SU-DHL-6 (cell line): Measurements from ENCODE around the gene WFDC11.
"Not testable (repeated sequence)": the region's sequence is repeated elsewhere in the genome, so short reads cannot be mapped to it uniquely, and the experiment has no call there.

Experiments used
- H2AFZ ChIP-seq: fragments of 200-600 bp; sonication (generic); 2 replicates; pipeline ENCODE4 v1.6.1; 2014; ENCODE audit warnings: low read depth, mild to moderate bottlenecking, moderate library complexity, mixed read lengths, antibody characterized with exemption, low read length; ENCODE audit not compliant: severe bottlenecking
- H3F3A ChIP-seq: fragments of 200-600 bp; shearing (Covaris generic); 2 replicates; pipeline ENCODE4 v1.6.0; 2016; ENCODE audit warnings: antibody characterized with exemption, mild to moderate bottlenecking; ENCODE audit not compliant: insufficient read depth
- H3K27ac ChIP-seq: fragments of 200-600 bp; sonication (generic); 2 replicates; pipeline ENCODE4 v1.5.1; 2016; ENCODE audit warnings: low read depth, mild to moderate bottlenecking, low read length, moderate library complexity, mixed read lengths
- H3K27me3 ChIP-seq: fragments of 200-600 bp; sonication (generic), shearing (Covaris generic); 2 replicates; pipeline ENCODE4 v1.6.0; 2014; ENCODE audit warnings: mild to moderate bottlenecking, low read length
- H3K36me3 ChIP-seq: fragments of 200-600 bp; sonication (generic); 2 replicates; pipeline ENCODE4 v1.6.1; 2014; ENCODE audit warnings: mild to moderate bottlenecking, low read length, mixed read lengths
- H3K4me2 ChIP-seq: fragments of 300-600, 200-600 bp; shearing (Covaris generic), sonication (generic); 2 replicates; pipeline ENCODE4 v1.6.0; 2014; ENCODE audit warnings: low read length, low read depth, mild to moderate bottlenecking; ENCODE audit not compliant: poor library complexity, severe bottlenecking
- H3K4me3 ChIP-seq: fragments of 200-600 bp; sonication (generic); 2 replicates; pipeline ENCODE4 v1.5.1; 2014; ENCODE audit warnings: antibody characterized with exemption, low read length, mild to moderate bottlenecking, mixed read lengths; ENCODE audit not compliant: insufficient read depth, poor library complexity, severe bottlenecking
- H3K79me2 ChIP-seq: fragments of 200-600 bp; sonication (generic); 2 replicates; pipeline ENCODE4 v1.6.1; 2014; ENCODE audit warnings: mild to moderate bottlenecking, low read length, moderate library complexity; ENCODE audit not compliant: insufficient read depth
- H3K9ac ChIP-seq: fragments of 200-600 bp; sonication (generic); 2 replicates; pipeline ENCODE4 v1.7.0; 2014; ENCODE audit warnings: mild to moderate bottlenecking, low read length
- H3K9me2 ChIP-seq: fragments of 200-600 bp; sonication (generic); replicated peaks from 2 replicates; pipeline ENCODE4 v1.6.1; 2014; ENCODE audit warnings: low read length; ENCODE audit not compliant: insufficient read depth
- H3K9me3 ChIP-seq: fragments of 200-600 bp; sonication (generic); 2 replicates; pipeline ENCODE4 v1.6.1; 2014; ENCODE audit warnings: low read length, mixed read lengths; ENCODE audit not compliant: insufficient read depth
- H4K20me1 ChIP-seq: fragments of 200-600 bp; sonication (generic); 2 replicates; pipeline ENCODE4 v1.6.1; 2014; ENCODE audit warnings: low read depth, mild to moderate bottlenecking, antibody characterized with exemption, low read length, moderate library complexity, mixed read lengths
- EZH2phosphoT487 ChIP-seq: fragments of 200-600 bp; sonication (generic), shearing (Covaris generic); conservative IDR thresholded peaks from 2 replicates; pipeline ENCODE4 v1.6.1; 2018; ENCODE audit warnings: mild to moderate bottlenecking, antibody characterized with exemption, low read length, moderate library complexity, mixed read lengths
- TF ChIP-seq, protein P1 (sequence below): fragments of 200-600 bp; sonication (generic); IDR thresholded peaks from one replicate; pipeline ENCODE4 v1.5.1; 2017; ENCODE audit warnings: antibody characterized with exemption, mild to moderate bottlenecking, low read length, moderate library complexity; ENCODE audit not compliant: insufficient read depth, poor library complexity, severe bottlenecking

WFDC11 gene

DNA sequence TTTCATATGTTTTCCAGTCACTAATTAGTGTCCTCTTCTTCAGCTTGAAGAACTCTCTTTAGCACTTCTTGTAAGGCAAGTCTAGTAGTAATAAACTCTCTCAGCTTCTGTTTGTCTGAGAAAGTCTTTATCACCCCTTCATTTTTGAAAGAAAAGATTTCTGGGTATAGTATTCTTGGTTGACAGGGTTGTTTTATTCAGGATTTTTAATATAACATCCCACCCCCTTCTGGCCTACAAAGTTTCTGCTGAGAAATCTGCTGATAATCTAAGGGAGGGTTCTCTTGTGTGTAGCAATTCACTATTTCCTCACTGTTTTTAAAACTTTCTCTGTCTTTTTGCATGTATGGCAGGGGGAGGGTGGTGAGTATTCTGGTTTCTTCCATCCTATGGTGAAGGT, 9.6 kb upstream of the WFDC11 start:
- Histone ChIP-seq H3K27ac (no peak overlapping the region), H3K9ac (no peak overlapping the region), H3K27me3 (no peaks in the 10 kb centered on the region), H3K36me3 (no peaks in the 10 kb centered on the region), H3K4me2 (no peak overlapping the region), H4K20me1 (no peaks in the 10 kb centered on the region), H3K9me3 (peaks cover 7% of the 10 kb centered on the region; the same call in 1 of the 2 replicates), H2AFZ (no peak overlapping the region), H3K79me2 (no peaks in the 10 kb centered on the region), H3K4me3 (no peak overlapping the region), H3F3A (no peaks in the 10 kb centered on the region), H3K9me2 (no peaks in the 10 kb centered on the region)
- no peak for TF ChIP-seq EZH2phosphoT487
- TF ChIP-seq, protein P1, sequence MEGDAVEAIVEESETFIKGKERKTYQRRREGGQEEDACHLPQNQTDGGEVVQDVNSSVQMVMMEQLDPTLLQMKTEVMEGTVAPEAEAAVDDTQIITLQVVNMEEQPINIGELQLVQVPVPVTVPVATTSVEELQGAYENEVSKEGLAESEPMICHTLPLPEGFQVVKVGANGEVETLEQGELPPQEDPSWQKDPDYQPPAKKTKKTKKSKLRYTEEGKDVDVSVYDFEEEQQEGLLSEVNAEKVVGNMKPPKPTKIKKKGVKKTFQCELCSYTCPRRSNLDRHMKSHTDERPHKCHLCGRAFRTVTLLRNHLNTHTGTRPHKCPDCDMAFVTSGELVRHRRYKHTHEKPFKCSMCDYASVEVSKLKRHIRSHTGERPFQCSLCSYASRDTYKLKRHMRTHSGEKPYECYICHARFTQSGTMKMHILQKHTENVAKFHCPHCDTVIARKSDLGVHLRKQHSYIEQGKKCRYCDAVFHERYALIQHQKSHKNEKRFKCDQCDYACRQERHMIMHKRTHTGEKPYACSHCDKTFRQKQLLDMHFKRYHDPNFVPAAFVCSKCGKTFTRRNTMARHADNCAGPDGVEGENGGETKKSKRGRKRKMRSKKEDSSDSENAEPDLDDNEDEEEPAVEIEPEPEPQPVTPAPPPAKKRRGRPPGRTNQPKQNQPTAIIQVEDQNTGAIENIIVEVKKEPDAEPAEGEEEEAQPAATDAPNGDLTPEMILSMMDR: no peak

DNA sequence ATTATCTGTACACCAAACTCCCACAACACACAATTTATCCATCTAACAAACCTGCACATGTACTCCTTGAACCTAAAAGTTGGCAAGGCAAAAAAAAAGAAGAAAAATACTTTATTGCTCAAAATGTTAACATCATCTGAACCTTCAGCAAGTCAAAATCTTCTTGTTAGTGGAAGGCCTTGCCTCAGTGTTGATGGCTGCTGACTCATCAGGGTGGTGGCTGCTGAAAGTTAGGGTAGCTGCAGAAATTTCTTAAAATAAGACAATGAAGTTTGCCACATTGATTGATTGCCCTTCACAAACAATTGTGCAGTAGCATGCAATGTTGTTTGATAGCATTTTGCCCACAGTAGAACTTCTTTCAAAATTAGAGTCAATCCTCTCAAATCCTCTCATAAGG, 2.7 kb upstream of the WFDC11 start:
- no peak for TF ChIP-seq EZH2phosphoT487
- TF ChIP-seq, protein P1: no peak
- H3K9me2 ChIP-seq: no peaks in the 10 kb centered on the region
- H3K9ac ChIP-seq: no peak overlapping the region
- H3K79me2 ChIP-seq: no peaks in the 10 kb centered on the region
- no peak overlapping the region for H2AFZ ChIP-seq
- H4K20me1 ChIP-seq: no peaks in the 10 kb centered on the region
- H3K4me2 ChIP-seq: no peak overlapping the region
- H3K27me3 ChIP-seq: no peaks in the 10 kb centered on the region
- no peaks in the 10 kb centered on the region for H3K36me3 ChIP-seq
- no peak overlapping the region for H3K27ac ChIP-seq
- H3K9me3 ChIP-seq: no peaks in the 10 kb centered on the region
- no peak overlapping the region for H3K4me3 ChIP-seq
- H3F3A ChIP-seq: no peaks in the 10 kb centered on the region

DNA sequence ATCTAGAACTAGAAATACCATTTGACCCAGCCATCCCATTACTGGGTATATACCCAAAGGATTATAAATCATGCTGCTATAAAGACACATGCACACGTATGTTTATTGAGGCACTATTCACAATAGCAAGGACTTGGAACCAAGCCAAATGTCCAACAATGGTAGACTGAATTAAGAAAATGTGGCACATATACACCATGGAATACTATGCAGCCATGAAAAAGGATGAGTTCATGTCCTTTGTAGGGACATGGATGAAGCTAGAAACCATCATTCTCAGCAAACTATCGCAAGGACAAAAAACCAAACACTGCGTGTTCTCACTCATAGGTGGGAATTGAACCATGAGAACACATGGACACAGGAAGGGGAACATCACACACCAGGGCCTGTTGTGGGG, 13.0 kb downstream of the WFDC11 start:
- not testable (repeated sequence) for H3K36me3 ChIP-seq, H3K4me3 ChIP-seq, H3K27ac ChIP-seq, H3K27me3 ChIP-seq, H3K9me2 ChIP-seq, H2AFZ ChIP-seq, H3K79me2 ChIP-seq, H3F3A ChIP-seq, H3K9ac ChIP-seq, H3K9me3 ChIP-seq, H4K20me1 ChIP-seq, H3K4me2 ChIP-seq

DNA sequence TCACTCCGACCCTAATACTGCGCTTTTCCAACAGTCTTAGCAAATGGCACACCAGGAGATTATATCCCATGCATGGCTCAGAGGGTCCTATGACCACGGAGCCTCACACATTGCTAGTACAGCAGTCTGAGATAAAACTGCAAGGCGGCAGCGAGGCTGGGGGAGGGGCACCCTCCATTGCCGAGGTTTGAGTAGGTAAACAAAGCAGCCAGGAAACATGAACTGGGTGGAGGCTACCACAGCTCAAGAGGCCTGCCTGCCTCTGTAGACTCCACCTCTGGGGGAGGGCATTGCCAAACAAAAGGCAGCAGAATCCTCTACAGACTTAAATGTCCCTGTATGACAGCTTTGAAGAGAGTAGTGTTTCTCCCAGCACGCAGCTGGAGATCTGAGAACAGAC, 18.3 kb downstream of the WFDC11 start:
- not testable (repeated sequence) for H3K27ac ChIP-seq, H3K9ac ChIP-seq, H3K4me3 ChIP-seq, H4K20me1 ChIP-seq, H3K27me3 ChIP-seq, H3K9me2 ChIP-seq, H3F3A ChIP-seq, H3K4me2 ChIP-seq, H3K79me2 ChIP-seq, H3K9me3 ChIP-seq, H2AFZ ChIP-seq, H3K36me3 ChIP-seq
